CMK (cell line): Measurements from ENCODE around the gene SPAG8.

Experiments
- DNase-seq: peaks from one replicate; pipeline ENCODE4 v3.0.0-alpha.2; 2010; ENCODE audit warnings: low read depth

The SPAG8 gene

DNA sequence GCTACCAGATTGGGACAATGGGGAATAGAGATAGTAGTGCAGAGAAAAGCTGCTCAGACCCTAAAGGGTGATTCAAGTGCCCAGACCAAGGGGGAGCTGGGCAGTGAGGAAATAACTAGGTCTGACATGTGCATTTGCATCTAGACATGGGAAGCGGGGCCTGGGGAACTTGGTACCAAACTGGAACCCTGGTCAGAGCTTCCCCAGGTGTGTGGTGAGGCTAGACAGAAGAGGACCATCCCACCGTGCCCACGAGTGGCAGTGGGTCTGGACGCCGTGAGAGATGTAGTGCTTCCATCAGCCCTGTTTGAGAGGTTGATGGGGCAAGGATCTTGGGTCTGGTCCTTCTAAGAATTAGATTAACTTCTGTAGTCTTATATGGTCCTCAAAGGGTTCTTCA is 24.5 kb upstream of the SPAG8 start:
- no peak for DNase-seq

DNA sequence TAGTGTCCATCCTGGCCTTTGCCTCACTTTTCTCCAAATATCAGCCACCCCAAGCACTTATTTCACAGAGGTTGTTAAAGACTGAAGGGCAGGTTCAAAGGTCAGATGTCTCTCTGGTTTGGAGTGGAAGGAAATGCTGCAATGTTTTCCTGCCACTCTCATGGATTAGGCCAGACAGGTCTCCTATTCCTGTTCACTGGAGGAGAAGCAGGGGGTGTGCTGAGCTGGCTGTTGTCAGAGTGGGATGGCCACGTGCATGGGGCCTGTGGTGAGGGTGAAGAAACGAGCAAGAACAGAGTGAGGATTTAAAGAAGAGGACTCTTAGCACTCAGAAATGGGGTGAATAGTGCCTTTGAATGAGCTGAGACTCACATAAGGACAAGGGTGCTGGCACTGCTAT is 23.7 kb upstream of the SPAG8 start:
- DNase-seq, result no peak

GRCh38 chr9:35835216-35835632 is 23.2 kb upstream of the SPAG8 start:
- no peak for DNase-seq

GRCh38 chr9:35834260-35835215 is 22.5 kb upstream of the SPAG8 start:
- DNase-seq, result no peak

- DNase-seq, result no peak
These were observed 20.8 kb upstream of the SPAG8 start for GRCh38 chr9:35832814-35833213.

GRCh38 chr9:35831040-35831439 is 19.0 kb upstream of the SPAG8 start:
- no peak for DNase-seq

DNA sequence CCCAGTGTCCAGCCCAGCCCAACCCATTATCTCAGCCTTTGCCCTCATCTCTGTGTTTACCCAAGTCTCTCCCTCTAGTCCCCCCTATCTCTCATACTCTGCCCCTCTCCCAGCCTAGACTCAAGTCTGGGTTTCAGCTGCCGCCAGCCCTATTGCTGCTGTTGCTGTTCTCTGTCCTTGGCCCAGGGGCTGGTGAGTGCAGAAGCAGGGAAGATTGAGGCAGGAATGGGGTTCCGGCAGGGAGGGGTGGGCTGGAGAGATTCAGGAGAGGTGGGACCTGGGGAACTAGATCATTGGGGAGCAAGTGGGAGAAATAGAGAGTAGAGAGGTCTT is 17.7 kb upstream of the SPAG8 start:
- no peak for DNase-seq

- peak; percentile 70 for DNase-seq
These were observed 17.2 kb upstream of the SPAG8 start, which contains the start of gene TMEM8B for GRCh38 chr9:35829084-35829763. Gene TMEM8B, plus strand, starts transcription at chr9:35829228. Its CDS starts 220 bp downstream, at chr9:35829448.

DNA sequence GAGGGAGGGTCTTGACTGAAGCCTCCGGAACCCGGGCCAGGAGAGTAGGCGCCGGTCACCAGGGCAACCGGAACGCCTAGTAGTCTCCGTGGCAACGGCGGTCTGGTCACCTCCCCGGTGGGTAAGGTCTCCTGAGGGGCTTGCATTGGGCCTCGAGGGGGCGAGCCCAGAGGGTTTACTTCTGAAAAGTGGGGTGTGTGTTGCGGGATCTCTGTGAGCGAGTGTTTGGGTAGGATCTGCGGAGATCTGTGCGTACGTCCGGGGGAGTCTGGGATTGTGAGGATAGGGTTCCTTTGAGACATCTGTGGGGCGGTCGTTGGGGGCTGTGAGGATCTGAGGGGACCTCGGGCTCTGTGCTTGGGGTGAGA is 16.6 kb upstream of the SPAG8 start, which contains the start of gene FAM221B:
Gene FAM221B (minus strand): TSS at position 17 of the 368 bp plus-strand sequence. CDS start 2,571 bp downstream, outside the sequence.
- no peak for DNase-seq

DNA sequence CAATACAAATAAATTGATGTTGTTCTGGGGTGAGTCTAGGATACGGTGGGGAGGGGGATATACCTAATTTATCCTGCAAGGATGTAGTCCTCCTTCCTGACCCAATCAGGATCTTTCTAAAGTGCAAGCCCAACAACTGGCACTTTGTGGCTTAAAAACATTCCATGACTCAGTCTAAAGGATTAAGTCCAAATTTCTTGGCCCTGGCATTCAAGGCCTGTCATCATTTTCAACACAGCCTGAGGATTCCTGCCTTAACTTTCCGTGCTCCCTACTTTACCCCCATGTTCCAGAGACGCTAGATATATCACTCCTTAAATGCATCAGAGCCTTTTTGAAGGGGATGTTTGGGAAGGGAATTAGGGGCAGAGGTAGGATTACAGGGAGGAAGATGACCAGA is 15.4 kb upstream of the SPAG8 start:
- DNase-seq, result no peak

DNA sequence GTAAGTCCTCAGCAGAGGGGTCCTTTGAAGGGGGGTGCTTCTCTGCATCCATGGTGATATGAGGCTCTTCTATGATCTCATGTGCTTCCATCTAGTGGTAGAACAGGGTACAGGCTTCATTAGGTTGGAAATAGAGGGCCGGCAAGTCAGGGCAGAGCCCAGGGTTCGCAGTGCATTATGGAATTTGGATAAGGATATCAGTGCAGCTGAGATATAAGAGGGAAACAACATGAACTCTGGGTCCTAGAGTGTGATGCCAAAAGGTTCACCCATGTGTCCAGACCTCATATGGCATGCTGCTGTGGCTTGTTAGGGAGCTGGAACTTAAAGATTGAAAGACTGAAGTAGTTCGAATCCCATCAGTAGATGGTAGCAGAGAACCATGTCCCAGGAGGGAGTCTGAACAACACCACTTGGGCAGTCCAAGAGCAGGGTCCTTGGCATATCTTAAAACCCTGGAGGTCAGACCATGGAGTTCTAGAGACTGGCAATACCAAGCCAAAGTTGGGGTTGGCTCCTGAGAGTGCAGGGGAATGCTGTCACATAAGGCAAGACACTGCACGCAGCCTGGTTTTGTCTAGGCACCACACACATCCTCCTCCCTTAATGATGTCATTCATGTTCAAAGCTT is 14.1 kb upstream of the SPAG8 start:
- DNase-seq, result no peak

- DNase-seq, result no peak
These were observed 10.9 kb upstream of the SPAG8 start for GRCh38 chr9:35822926-35823325.

DNA sequence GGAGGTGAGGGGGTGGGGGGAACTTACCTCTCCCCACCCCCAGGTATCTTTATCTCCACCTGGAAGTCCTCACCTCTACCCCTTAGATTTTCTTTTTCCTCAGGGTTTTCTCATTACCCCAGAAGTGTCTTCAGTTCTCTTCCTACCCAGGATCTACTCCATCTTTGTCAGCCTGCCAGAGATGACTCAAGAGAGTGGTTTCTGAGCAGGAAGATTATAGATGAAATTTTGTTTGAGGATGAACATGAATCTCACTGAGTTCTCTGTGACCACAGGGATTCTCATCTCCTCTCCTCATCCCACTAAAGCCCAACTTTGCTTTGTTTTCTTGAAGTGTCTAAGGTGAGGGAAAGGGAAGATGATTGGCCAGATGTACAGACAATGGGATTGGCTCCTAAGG is 8.0 kb upstream of the SPAG8 start:
- DNase-seq, result no peak

DNA sequence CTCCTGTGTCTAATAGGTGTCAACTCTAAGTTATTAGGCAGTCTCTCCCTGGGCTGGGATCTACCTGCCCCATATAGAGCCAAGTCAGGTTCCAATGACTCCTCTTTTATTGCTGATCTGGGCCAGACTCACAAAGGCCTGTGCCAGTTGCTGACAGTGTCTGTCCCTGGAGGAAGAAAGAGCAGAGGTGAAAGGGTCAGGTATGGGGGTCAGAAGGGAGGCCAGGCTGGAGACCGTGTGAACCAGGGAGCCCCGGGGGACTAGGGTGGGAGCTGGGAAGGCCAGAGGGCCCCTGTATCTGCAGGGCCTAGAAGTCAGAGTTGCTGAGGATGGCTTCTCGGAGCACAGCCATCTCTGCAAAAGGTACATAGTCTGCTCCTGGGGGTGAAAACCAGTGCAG is 6.3 kb upstream of the SPAG8 start:
- no peak for DNase-seq

DNA sequence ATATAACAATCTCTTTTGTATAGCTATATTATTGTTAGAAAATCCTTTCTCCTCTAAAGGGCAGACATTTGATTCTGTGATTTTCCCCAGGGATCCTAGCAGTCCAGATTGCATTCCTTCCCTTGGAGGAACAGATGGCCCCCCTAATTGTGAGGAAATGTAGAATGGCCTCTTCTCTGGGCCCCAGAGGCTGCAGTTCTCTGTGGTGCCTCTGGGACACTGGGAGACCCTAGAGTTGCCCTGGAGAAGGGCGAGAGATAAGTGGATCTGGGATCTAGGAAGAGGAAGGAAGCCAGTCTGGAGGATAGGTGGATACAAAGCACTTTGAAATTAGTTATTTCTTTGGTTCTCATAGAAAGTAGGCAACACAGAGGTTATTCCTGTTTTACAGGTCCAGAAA is 4.6 kb upstream of the SPAG8 start:
- no peak for DNase-seq

DNA sequence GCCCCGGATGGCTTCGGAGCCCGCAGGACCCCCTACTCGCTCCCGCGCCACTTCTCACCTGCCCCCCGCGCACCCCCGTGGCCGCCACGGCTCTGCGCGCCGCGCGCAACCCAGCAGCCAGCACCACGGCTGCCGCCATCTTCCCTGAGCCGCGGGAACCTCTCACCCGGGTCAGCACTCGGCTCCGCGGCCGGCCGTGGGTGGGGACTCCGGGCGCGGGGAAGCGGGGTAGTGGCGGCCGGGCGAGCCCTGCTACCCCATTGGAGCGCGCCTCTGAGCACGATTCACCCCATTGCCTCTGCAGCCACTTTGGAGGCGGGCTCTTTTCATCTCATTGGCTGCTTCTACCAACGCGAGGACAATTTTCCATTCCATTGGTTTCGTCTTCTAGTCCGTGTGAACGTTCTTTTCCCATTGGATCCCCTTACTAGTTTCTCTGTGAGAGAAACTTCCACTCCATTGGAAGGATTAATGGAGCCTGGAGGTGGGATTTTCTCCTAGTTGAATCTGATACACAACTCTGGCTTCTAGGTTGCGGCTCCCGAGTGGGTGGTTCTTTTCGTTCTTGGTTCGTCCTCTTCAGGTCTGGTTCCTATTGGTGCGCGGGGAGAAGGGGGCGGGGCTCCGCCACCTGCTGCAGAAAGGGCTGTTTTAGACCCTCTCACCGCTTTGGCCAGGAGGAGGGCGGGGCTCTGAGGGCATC is 2.9 kb upstream of the SPAG8 start, which contains the start of gene HINT2:
Gene HINT2 (minus strand): TSS at position 202 of the 703 bp plus-strand sequence. CDS start 63 bp downstream, at position 139.
- peak; percentile 94 for DNase-seq

- DNase-seq, result no peak
These were observed 2.2 kb upstream of the SPAG8 start for GRCh38 chr9:35814106-35814840.

GRCh38 chr9:35813434-35814105 is 1.5 kb upstream of the SPAG8 start:
- no peak for DNase-seq

DNA sequence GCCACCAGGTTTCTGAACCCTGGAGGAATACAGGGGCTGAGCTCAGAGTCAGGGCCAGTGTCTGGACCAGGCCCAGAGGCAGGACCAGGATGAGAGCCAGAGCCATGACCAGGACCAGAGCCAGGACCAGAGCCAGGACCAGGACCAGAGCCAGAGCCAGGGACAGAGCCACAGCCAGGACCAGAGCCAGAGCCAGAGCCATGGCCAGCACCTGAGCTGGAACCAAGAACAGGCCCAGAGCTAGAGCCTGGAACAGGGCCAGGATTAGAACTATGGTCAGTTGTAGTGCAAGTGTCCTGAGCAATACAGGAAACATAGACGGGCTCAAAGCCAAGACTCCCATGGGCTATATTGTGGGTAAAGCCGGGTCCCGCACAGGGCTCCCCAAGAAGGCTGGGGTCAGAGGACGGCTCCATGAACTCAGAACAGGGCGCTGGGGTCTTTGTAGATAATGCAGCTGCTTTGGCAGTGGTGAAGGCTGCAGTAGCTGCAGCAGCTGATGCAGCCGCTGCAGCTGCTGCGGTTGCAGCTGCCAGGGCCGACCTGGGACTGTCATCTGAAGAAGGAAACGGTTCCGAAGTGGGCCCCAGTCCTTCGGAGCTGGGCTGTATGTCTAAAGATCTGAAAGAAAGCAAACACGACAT is 559 bp downstream of the SPAG8 start:
- DNase-seq, result no peak

GRCh38 chr9:35810122-35810521 is 1.9 kb downstream of the SPAG8 start:
- DNase-seq, result no peak
